Activated T-cell treated with anti-CD3 and anti-CD28 coated beads, Interleukin-2, amount 50 U/mL, for 4 hours (primary cell): ENCODE results near the gene ZMIZ1. TPM values are rescaled to one million over a fixed set of nuclear protein-coding genes. Genes with fewer than 3 reads are reported as not detected.

Experiments used
- ATAC-seq, 2 donors: fragments of 200-7000 bp; cut with Tn5 transposase; one replicate each; pipeline ENCODE4 v1.10.0; 2021
- DNase-seq: peaks from one replicate; pipeline ENCODE4 v3.0.0-alpha.2; 2020
- H3K27me3 Mint-ChIP-seq: one replicate; pipeline ENCODE4 v1.8.0; 2021; ENCODE audit warnings: low read depth, mixed read lengths
- H3K36me3 Mint-ChIP-seq: one replicate; pipeline ENCODE4 v1.8.0; 2022; ENCODE audit warnings: mixed read lengths; ENCODE audit not compliant: insufficient read depth
- H3K4me1 Mint-ChIP-seq: one replicate; pipeline ENCODE4 v1.8.0; 2021; ENCODE audit warnings: low read depth, mixed read lengths
- H3K4me3 Mint-ChIP-seq: one replicate; pipeline ENCODE4 v1.8.0; 2021; ENCODE audit warnings: mild to moderate bottlenecking, moderate library complexity, mixed read lengths
- H3K9me3 Mint-ChIP-seq: one replicate; pipeline ENCODE4 v1.8.0; 2021; ENCODE audit warnings: mixed read lengths
- total RNA-seq, 3 donors: library from RNA; stranded (reverse); gene quantifications; one replicate each; pipeline ENCODE4 v1.2.1, GENCODE V29; 2021

ZMIZ1 gene
- total RNA-seq, 3 donors from 2014 or later: 17.7 to 21.0 (median 18.0) TPM

DNA sequence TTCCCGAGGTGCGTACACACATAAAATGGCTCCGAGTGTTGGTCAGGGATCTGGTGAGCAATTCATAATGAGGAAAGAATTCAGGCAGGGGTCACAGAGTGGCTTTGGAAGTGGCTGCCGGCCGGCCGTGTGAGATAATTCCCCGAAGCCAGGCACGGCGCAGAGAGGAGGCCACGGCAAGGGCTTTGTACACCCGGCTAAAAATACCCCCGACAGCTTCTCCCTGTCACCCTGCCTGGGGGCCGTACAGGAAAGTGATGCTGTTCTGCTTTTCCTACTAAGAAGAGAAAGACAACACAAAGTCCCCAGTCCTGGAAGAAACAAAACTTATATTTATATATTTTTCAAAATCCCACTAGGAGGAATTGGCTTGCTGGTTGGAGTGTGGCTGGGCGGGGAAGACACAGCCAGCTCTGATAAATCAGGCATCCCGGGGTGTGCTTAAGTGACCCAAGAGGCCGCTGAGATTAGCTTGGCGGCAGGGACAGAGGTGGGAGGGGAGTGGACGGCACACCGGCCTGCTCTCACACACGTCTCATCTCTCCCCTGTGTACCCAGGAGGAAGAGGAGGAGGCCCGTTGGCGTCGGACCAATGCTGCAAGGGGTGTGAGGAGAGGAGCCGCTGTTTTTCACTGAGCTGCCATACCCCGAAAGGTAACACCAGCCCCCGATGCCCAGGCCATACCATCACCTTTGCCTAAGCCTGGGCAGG is 70.5 kb downstream of the ZMIZ1 start:
- peaks cover 59% of the 10 kb centered on the region for H3K4me1 Mint-ChIP-seq
- no peak overlapping the region for H3K4me3 Mint-ChIP-seq

DNA sequence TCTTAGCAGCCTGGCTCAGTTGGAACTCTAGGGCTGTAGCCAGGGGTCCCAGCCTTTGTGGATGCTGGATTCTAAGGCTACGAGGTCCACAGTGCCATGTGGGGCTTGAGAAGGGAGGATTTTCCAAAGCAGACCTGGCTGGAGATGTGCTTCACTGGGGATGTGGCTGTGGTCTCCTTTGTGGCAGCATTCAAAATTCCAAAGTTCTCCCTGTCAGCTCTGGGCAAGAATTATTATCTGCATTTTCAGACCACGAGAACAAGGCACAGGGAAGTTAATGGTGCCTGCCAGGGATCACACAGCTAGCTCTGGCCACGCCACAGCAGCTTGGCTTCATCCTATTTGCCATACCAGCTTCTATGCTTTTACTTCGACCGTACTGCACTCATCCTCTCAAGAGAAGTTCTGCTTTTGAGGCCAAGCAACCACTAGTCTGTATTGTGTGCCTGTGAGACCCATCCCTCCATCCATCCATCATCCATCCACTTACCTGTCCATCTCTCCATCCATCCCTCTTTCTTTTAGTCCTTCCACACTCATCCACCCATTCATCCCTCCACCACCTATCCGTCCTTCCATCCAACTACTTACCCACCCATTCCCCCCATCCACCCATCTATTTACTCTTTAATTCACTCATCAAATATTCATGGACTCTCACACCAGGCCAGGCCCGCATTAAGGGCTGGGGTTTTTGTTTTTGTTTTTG is 71.5 kb downstream of the ZMIZ1 start:
- H3K4me1 Mint-ChIP-seq: peaks cover 65% of the 10 kb centered on the region

More for the DNA sequence above, 70.5 kb downstream of the ZMIZ1 start:
- peaks cover 14% of the 10 kb centered on the region for H3K36me3 Mint-ChIP-seq
- DNase-seq: no peak
- H3K9me3 Mint-ChIP-seq: no peaks in the 10 kb centered on the region
- no peak for ATAC-seq
- no peaks in the 10 kb centered on the region for H3K27me3 Mint-ChIP-seq

GRCh38 chr10:79140855-79141254 is 72.1 kb downstream of the ZMIZ1 start:
- Mint-ChIP-seq H3K4me1 (peaks cover 66% of the 10 kb centered on the region), H3K4me3 (no peak overlapping the region), H3K36me3 (peaks cover 14% of the 10 kb centered on the region), H3K27me3 (no peaks in the 10 kb centered on the region), H3K9me3 (no peaks in the 10 kb centered on the region)
- ATAC-seq: no peak
- no peak for DNase-seq

More for the DNA sequence above, 71.5 kb downstream of the ZMIZ1 start:
- H3K27me3 Mint-ChIP-seq: no peaks in the 10 kb centered on the region
- no peaks in the 10 kb centered on the region for H3K9me3 Mint-ChIP-seq
- no peak for DNase-seq
- peaks cover 14% of the 10 kb centered on the region for H3K36me3 Mint-ChIP-seq
- no peak for ATAC-seq
- no peak overlapping the region for H3K4me3 Mint-ChIP-seq

- no peak for DNase-seq
- H3K9me3 Mint-ChIP-seq: no peaks in the 10 kb centered on the region
- no peak for ATAC-seq
- no peaks in the 10 kb centered on the region for H3K27me3 Mint-ChIP-seq
- peaks cover 67% of the 10 kb centered on the region for H3K4me1 Mint-ChIP-seq
- no peak overlapping the region for H3K4me3 Mint-ChIP-seq
- H3K36me3 Mint-ChIP-seq: peaks cover 14% of the 10 kb centered on the region
These were observed 73.3 kb downstream of the ZMIZ1 start for GRCh38 chr10:79142064-79142491.

GRCh38 chr10:79142522-79143309 is 74.0 kb downstream of the ZMIZ1 start:
- Mint-ChIP-seq H3K4me3 (no peak overlapping the region), H3K27me3 (no peaks in the 10 kb centered on the region), H3K4me1 (peaks cover 68% of the 10 kb centered on the region)

DNA sequence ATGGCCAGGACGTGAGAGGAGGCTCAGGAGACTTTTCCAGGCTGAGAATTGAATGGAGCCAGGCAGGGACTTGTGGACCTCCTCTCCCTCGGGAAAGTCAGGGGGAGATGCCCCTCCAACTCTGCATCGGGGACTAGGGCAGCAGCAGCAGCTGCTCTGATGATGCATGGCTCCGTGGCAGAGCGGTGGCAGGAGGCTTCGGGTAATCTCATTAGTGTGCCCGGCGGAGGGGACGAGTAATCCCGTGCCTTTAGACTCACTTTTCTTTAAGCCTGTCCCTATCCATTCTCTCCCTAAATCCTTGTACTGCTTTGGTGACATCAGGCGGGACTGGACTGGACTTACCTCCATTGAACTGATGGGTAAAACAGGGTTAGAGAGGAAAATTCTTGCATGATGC is 75.1 kb downstream of the ZMIZ1 start:
- no peaks in the 10 kb centered on the region for H3K9me3 Mint-ChIP-seq
- H3K36me3 Mint-ChIP-seq: peaks cover 14% of the 10 kb centered on the region
- ATAC-seq: no peak
- no peaks in the 10 kb centered on the region for H3K27me3 Mint-ChIP-seq
- no peak overlapping the region for H3K4me3 Mint-ChIP-seq
- DNase-seq: no peak
- H3K4me1 Mint-ChIP-seq: peaks cover 66% of the 10 kb centered on the region

More at GRCh38 chr10:79142522-79143309, 74.0 kb downstream of the ZMIZ1 start:
- DNase-seq (no peak), ATAC-seq (no peak)
- H3K9me3 Mint-ChIP-seq: no peaks in the 10 kb centered on the region
- peaks cover 14% of the 10 kb centered on the region for H3K36me3 Mint-ChIP-seq

DNA sequence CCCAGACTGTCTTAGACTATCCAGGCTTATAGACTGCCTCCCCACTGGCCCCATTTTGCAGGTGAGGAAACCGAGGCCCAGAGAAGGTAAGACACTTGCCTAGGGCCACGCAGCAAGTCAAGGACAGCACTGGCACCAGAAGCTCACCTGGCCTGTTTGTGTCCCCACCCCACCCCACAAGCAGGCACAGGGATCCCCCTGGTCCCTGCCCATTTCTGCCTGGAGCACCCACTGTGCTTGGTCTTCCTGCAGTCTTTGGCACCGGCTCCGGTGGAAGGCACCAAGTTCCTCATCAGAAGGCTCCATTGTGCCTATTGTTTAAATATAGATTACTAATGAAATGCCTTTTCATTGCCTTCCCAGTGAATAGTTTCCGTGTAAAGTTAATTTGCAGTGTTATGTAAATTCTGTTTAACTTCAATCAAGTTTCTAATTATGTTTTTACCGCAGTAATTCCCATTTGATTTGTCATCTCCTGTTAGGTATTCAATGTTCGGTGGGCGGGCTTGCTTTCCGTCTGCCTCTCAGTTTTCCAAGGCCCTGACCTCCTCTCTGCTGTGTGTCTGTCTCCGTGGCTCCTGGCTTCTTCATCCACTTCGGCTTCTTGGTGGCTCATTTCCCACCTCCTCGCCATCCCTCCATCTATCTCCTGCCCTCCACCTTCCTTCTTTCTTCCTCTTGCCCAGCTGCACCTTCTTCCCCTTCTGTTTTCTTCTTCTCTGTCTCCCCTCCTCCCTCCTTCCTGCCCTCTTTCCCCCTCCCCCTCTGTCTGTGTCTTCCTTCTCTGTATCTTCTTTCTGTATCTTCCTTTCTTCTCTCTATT is 75.8 kb downstream of the ZMIZ1 start:
- peak overlapping the region; percentile 9 for H3K4me3 Mint-ChIP-seq
- peaks cover 68% of the 10 kb centered on the region for H3K4me1 Mint-ChIP-seq
- ATAC-seq: no peak

GRCh38 chr10:79145174-79145483 is 76.4 kb downstream of the ZMIZ1 start:
- no peak overlapping the region for H3K4me3 Mint-ChIP-seq
- H3K36me3 Mint-ChIP-seq: peaks cover 14% of the 10 kb centered on the region
- no peaks in the 10 kb centered on the region for H3K27me3 Mint-ChIP-seq
- ATAC-seq (no peak), DNase-seq (no peak)
- H3K9me3 Mint-ChIP-seq: no peaks in the 10 kb centered on the region
- H3K4me1 Mint-ChIP-seq: peaks cover 72% of the 10 kb centered on the region

More for the DNA sequence above, 75.8 kb downstream of the ZMIZ1 start:
- Mint-ChIP-seq H3K9me3 (no peaks in the 10 kb centered on the region), H3K27me3 (no peaks in the 10 kb centered on the region), H3K36me3 (peaks cover 14% of the 10 kb centered on the region)
- DNase-seq: no peak

DNA sequence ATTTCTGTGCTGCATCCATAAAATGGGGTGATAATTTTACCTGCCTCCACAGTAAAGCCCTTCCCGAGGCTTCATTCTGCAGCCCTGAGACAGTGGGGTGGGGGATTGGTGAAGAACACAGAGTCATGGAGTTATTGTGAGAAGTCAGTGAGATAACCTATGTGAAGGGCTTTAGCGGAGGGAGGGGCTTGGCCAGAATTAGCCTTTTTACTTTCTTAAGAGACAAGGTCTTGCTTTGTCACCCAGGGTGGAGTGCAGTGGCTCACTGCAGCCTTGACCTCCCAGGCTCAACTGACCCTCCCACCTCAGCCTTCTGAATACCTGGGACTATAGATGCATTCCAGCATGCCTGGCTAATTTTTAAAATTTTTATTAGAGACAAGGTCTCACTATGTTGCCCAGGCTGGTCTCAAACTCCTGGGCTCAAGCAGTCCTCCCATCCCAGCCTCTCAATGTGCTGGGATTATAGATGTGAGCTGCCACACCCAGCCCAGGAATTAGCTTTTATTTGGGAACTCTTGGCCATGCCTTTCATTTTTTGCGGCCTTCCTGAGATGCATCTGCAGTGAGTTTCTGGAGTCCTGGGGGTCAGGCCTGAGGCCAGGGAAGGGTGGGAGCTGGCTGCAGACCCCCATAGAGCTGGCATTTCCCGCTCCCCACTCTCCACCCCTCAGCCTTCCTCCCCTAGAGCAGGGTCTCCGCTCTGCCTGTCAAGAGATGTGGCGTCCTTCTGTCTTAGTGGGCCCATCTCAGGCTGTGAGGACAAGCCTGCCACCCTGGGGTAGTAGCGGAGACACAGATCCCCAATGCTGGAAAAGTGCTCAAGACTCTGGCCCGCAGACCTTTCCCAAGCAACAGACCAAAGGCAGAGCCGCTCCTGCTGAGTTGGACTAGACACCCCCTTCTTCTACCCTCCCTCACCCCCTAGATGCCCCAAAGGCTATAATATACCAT is 77.0 kb downstream of the ZMIZ1 start:
- Mint-ChIP-seq H3K36me3 (peaks cover 9% of the 10 kb centered on the region), H3K4me1 (peaks cover 76% of the 10 kb centered on the region), H3K9me3 (no peaks in the 10 kb centered on the region), H3K27me3 (no peaks in the 10 kb centered on the region), H3K4me3 (no peak overlapping the region)
- no peak for DNase-seq
- ATAC-seq: no peak

- peaks cover 74% of the 10 kb centered on the region for H3K4me1 Mint-ChIP-seq
- no peak overlapping the region for H3K4me3 Mint-ChIP-seq
- H3K36me3 Mint-ChIP-seq: peaks cover 5% of the 10 kb centered on the region
- DNase-seq: no peak
- H3K9me3 Mint-ChIP-seq: no peaks in the 10 kb centered on the region
- no peaks in the 10 kb centered on the region for H3K27me3 Mint-ChIP-seq
- ATAC-seq: peak; percentile 30 to 43
These were observed 77.9 kb downstream of the ZMIZ1 start for GRCh38 chr10:79146611-79147130.

DNA sequence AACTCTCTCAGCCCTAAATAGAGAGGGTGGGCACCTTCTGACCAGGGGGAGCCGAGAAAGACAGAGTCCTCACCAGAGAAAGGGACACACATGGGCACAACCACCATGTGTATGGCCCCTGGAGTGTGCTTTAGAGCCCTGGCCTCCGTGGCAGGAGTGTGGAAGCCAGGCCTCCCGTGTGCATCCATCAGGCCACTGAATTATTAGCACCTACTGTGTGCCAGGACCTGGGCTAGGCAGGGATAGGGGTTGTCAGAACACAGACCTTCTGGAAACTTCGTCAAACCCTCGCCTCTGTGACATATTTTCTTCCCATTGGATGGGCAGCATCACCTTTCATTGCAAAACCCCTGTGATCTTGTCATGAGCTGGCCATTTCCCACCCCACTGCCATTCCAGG is 78.5 kb downstream of the ZMIZ1 start:
- no peak for DNase-seq
- ATAC-seq: no peak
- H3K27me3 Mint-ChIP-seq: no peaks in the 10 kb centered on the region
- H3K36me3 Mint-ChIP-seq: peaks cover under 1% of the 10 kb centered on the region
- no peaks in the 10 kb centered on the region for H3K9me3 Mint-ChIP-seq
- no peak overlapping the region for H3K4me3 Mint-ChIP-seq
- H3K4me1 Mint-ChIP-seq: peaks cover 69% of the 10 kb centered on the region

- Mint-ChIP-seq H3K27me3 (no peaks in the 10 kb centered on the region), H3K36me3 (no peaks in the 10 kb centered on the region), H3K9me3 (no peaks in the 10 kb centered on the region), H3K4me1 (peaks cover 68% of the 10 kb centered on the region), H3K4me3 (no peak overlapping the region)
- DNase-seq (no peak), ATAC-seq (no peak)
These were observed 79.2 kb downstream of the ZMIZ1 start for GRCh38 chr10:79147796-79148451.
